ENCODE results near the gene CEP164.
"Not testable (repeated sequence)": the region's sequence is repeated elsewhere in the genome, so short reads cannot be mapped to it uniquely, and the experiment has no call there.

Gene CEP164

GRCh38 chr11:117398618-117399017, 71.0 kb downstream of the CEP164 start:
- not testable (repeated sequence) for DNase-seq

GRCh38 chr11:117399100-117399840, 71.6 kb downstream of the CEP164 start:
- not testable (repeated sequence) for DNase-seq

- DNase-seq = not testable (repeated sequence)
Measured at GRCh38 chr11:117405898-117406297, 78.2 kb downstream of the CEP164 start.

GRCh38 chr11:117407016-117407415, 79.4 kb downstream of the CEP164 start:
- DNase-seq = no peak

- no peak for DNase-seq
Measured at GRCh38 chr11:117408356-117408755, 80.7 kb downstream of the CEP164 start.

- DNase-seq = no peak
Measured at GRCh38 chr11:117409511-117409910, 81.9 kb downstream of the CEP164 start.

GRCh38 chr11:117410238-117410637, 82.6 kb downstream of the CEP164 start:
- DNase-seq = no peak

- DNase-seq = no peak
Measured at GRCh38 chr11:117410861-117411710, 83.4 kb downstream of the CEP164 start.

GRCh38 chr11:117411736-117412135, 84.1 kb downstream of the CEP164 start:
- no peak for DNase-seq

GRCh38 chr11:117412176-117412575, 84.5 kb downstream of the CEP164 start:
- DNase-seq = no peak

GRCh38 chr11:117412653-117413275, 85.1 kb downstream of the CEP164 start:
- DNase-seq = no peak

- no peak for DNase-seq
Measured at GRCh38 chr11:117413616-117414015, 86.0 kb downstream of the CEP164 start.

- no peak for DNase-seq
Measured at GRCh38 chr11:117414724-117415123, 87.1 kb downstream of the CEP164 start.

GRCh38 chr11:117415358-117415896, 87.8 kb downstream of the CEP164 start:
- DNase-seq = no peak

- no peak for DNase-seq
Measured at GRCh38 chr11:117417342-117417741, 89.7 kb downstream of the CEP164 start.

- no peak for DNase-seq
Measured at GRCh38 chr11:117417856-117418255, 90.2 kb downstream of the CEP164 start.

- no peak for DNase-seq
Measured at GRCh38 chr11:117418737-117419481, 91.3 kb downstream of the CEP164 start.

- no peak for DNase-seq
Measured at GRCh38 chr11:117419482-117420142, 92.0 kb downstream of the CEP164 start.

GRCh38 chr11:117420143-117420485, 92.5 kb downstream of the CEP164 start:
- DNase-seq = no peak

- DNase-seq = no peak
Measured at GRCh38 chr11:117420598-117420997, 92.9 kb downstream of the CEP164 start.

- no peak for DNase-seq
Measured at GRCh38 chr11:117421041-117421440, 93.4 kb downstream of the CEP164 start.

- DNase-seq = no peak
Measured at GRCh38 chr11:117421476-117421875, 93.8 kb downstream of the CEP164 start.
